ENCODE results near the gene SIPA1L2.

SIPA1L2 gene

GRCh38 chr1:232630047-232630893 lies at the start of gene SIPA1L2:
TSS of gene SIPA1L2 (minus strand) at chr1:232630133. CDS start at chr1:232515339, 114,794 bp downstream.
- peak; percentile 73 to 83 for DNase-seq (ENCODE audit: low read depth in 2 of 2)

- DNase-seq (ENCODE audit: low read depth in 2 of 2), result no peak
Observed at GRCh38 chr1:232678185-232678886, 48.4 kb upstream of the SIPA1L2 start.

GRCh38 chr1:232676307-232676706 lies 46.4 kb upstream of the SIPA1L2 start:
- DNase-seq (ENCODE audit: low read depth in 2 of 2), result no peak

GRCh38 chr1:232675898-232676297 lies 46.0 kb upstream of the SIPA1L2 start:
- no peak for DNase-seq (ENCODE audit: low read depth in 2 of 2)

- DNase-seq (ENCODE audit: low read depth in 2 of 2), result no peak
Observed at GRCh38 chr1:232675260-232675659, 45.3 kb upstream of the SIPA1L2 start.

GRCh38 chr1:232673256-232673655 lies 43.3 kb upstream of the SIPA1L2 start:
- no peak for DNase-seq (ENCODE audit: low read depth in 2 of 2)

- no peak for DNase-seq (ENCODE audit: low read depth in 2 of 2)
Observed at GRCh38 chr1:232669981-232670747, 40.2 kb upstream of the SIPA1L2 start.

- DNase-seq (ENCODE audit: low read depth in 2 of 2), result no peak
Observed at GRCh38 chr1:232667778-232668165, 37.8 kb upstream of the SIPA1L2 start.

- DNase-seq (ENCODE audit: low read depth in 2 of 2), result no peak
Observed at GRCh38 chr1:232667094-232667777, 37.3 kb upstream of the SIPA1L2 start.

GRCh38 chr1:232664844-232665777 lies 35.2 kb upstream of the SIPA1L2 start:
- no peak for DNase-seq (ENCODE audit: low read depth in 2 of 2)

GRCh38 chr1:232662910-232663309 lies 33.0 kb upstream of the SIPA1L2 start:
- DNase-seq (ENCODE audit: low read depth in 2 of 2), result no peak

GRCh38 chr1:232658386-232658785 lies 28.5 kb upstream of the SIPA1L2 start:
- no peak for DNase-seq (ENCODE audit: low read depth in 2 of 2)

GRCh38 chr1:232657426-232658005 lies 27.6 kb upstream of the SIPA1L2 start:
- DNase-seq (ENCODE audit: low read depth in 2 of 2), result no peak

GRCh38 chr1:232655746-232656085 lies 25.8 kb upstream of the SIPA1L2 start:
- no peak for DNase-seq (ENCODE audit: low read depth in 2 of 2)

GRCh38 chr1:232655028-232655745 lies 25.3 kb upstream of the SIPA1L2 start:
- no peak for DNase-seq (ENCODE audit: low read depth in 2 of 2)

- no peak for DNase-seq (ENCODE audit: low read depth in 2 of 2)
Observed at GRCh38 chr1:232653789-232654188, 23.9 kb upstream of the SIPA1L2 start.

- no peak for DNase-seq (ENCODE audit: low read depth in 2 of 2)
Observed at GRCh38 chr1:232650845-232651244, 20.9 kb upstream of the SIPA1L2 start.

GRCh38 chr1:232650418-232650817 lies 20.5 kb upstream of the SIPA1L2 start:
- no peak for DNase-seq (ENCODE audit: low read depth in 2 of 2)

GRCh38 chr1:232648316-232648715 lies 18.4 kb upstream of the SIPA1L2 start:
- no peak for DNase-seq (ENCODE audit: low read depth in 2 of 2)

- DNase-seq (ENCODE audit: low read depth in 2 of 2), result no peak
Observed at GRCh38 chr1:232644209-232644608, 14.3 kb upstream of the SIPA1L2 start.
